ENCODE results near the gene MAP3K10. TPM values are rescaled to one million over a fixed set of nuclear protein-coding genes. Genes with fewer than 3 reads are reported as not detected.

MAP3K10 gene
- total RNA-seq, 1 donor from 2014 or later: 31.4 TPM

- Mint-ChIP-seq H3K27ac (no peak overlapping the region), H3K9me3 (peaks cover 9% of the 10 kb centered on the region), H3K4me1 (no peaks in the 10 kb centered on the region), H3K4me3 (no peak overlapping the region), H3K36me3 (no peaks in the 10 kb centered on the region), H3K27me3 (ENCODE audit: low read depth) (peaks cover 25% of the 10 kb centered on the region)
- TF ChIP-seq CTCF (IDR thresholded peaks at IDR 0.05; ENCODE audit: unreplicated experiment): no peak
- no peak for DNase-seq (ENCODE audit: low spot score in 2 of 2, unreplicated experiment in 2 of 2)
Measured at GRCh38 chr19:40177286-40178070, 13.7 kb upstream of the MAP3K10 start.

GRCh38 chr19:40178756-40179155 lies 12.5 kb upstream of the MAP3K10 start:
- peaks cover 25% of the 10 kb centered on the region for H3K27me3 Mint-ChIP-seq (ENCODE audit: low read depth)
- H3K27ac Mint-ChIP-seq: no peak overlapping the region
- H3K4me1 Mint-ChIP-seq: no peaks in the 10 kb centered on the region
- H3K4me3 Mint-ChIP-seq: no peak overlapping the region
- H3K36me3 Mint-ChIP-seq: no peaks in the 10 kb centered on the region
- H3K9me3 Mint-ChIP-seq: peaks cover 9% of the 10 kb centered on the region
- no peak for DNase-seq (ENCODE audit: low spot score in 2 of 2, unreplicated experiment in 2 of 2)
- no peak for TF ChIP-seq CTCF (IDR thresholded peaks at IDR 0.05; ENCODE audit: unreplicated experiment)

- Mint-ChIP-seq H3K27ac (no peak overlapping the region), H3K4me1 (no peaks in the 10 kb centered on the region), H3K9me3 (no peaks in the 10 kb centered on the region), H3K36me3 (no peaks in the 10 kb centered on the region), H3K27me3 (ENCODE audit: low read depth) (peaks cover 36% of the 10 kb centered on the region), H3K4me3 (no peak overlapping the region)
- no peak for TF ChIP-seq CTCF (IDR thresholded peaks at IDR 0.05; ENCODE audit: unreplicated experiment)
- no peak for DNase-seq (ENCODE audit: low spot score in 2 of 2, unreplicated experiment in 2 of 2)
Measured at GRCh38 chr19:40184273-40184672, 7.0 kb upstream of the MAP3K10 start.

- Mint-ChIP-seq H3K27ac (no peak overlapping the region), H3K4me1 (peaks cover 12% of the 10 kb centered on the region), H3K27me3 (ENCODE audit: low read depth) (peaks cover 20% of the 10 kb centered on the region), H3K9me3 (no peaks in the 10 kb centered on the region), H3K36me3 (no peaks in the 10 kb centered on the region), H3K4me3 (peak overlapping the region; percentile 64)
- peak in 1 of 2 experiments; percentile 45 for DNase-seq (ENCODE audit: low spot score in 2 of 2, unreplicated experiment in 2 of 2)
- TF ChIP-seq CTCF (IDR thresholded peaks at IDR 0.05; ENCODE audit: unreplicated experiment): no peak
Measured at GRCh38 chr19:40191836-40192646, 815 bp downstream of the MAP3K10 start.

- H3K9me3 Mint-ChIP-seq: no peaks in the 10 kb centered on the region
- TF ChIP-seq CTCF (IDR thresholded peaks at IDR 0.05; ENCODE audit: unreplicated experiment): no peak
- no peak for DNase-seq (ENCODE audit: low spot score in 2 of 2, unreplicated experiment in 2 of 2)
- H3K4me3 Mint-ChIP-seq: peak overlapping the region; percentile 64
- H3K27me3 Mint-ChIP-seq (ENCODE audit: low read depth): peaks cover 16% of the 10 kb centered on the region
- peaks cover 2% of the 10 kb centered on the region for H3K36me3 Mint-ChIP-seq
- H3K4me1 Mint-ChIP-seq: peaks cover 12% of the 10 kb centered on the region
- H3K27ac Mint-ChIP-seq: no peak overlapping the region
Measured at GRCh38 chr19:40192758-40193586, 1.7 kb downstream of the MAP3K10 start.
